ENCODE measurements around the gene DDX60.

DNA sequence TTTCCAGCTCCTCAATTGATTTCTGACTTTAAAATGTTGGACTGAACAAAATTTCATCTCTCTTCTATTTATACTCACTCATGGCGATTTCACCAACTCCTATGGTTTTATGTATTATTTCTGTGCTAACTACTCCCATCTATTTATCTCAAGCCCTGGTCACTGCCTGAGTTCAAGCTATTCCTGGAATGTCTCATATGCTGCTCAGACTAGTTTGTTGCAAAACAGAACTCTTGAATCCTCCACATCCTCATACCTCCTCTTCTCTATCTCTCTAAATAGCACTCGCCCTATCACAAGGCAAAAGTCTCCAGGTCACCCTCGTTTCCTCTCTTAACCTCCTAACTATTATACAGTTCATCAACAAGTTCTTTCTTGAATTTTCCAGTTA is 19.0 kb upstream of the DDX60 start:
- TF ChIP-seq EP300 (IDR thresholded peaks at IDR 0.05): no peak
- no peak for TF ChIP-seq CTCF (IDR thresholded peaks at IDR 0.05)
- no peak for TF ChIP-seq POLR2AphosphoS5 (IDR thresholded peaks at IDR 0.05)
- TF ChIP-seq POLR2A (IDR thresholded peaks at IDR 0.05): no peak

Data from suprapubic skin (tissue), 4 donors.